ENCODE measurements around the gene MGAT1. TPM values are rescaled to one million over a fixed set of nuclear protein-coding genes. Genes with fewer than 3 reads are reported as not detected.
"Not testable (repeated sequence)": the region's sequence is repeated elsewhere in the genome, so short reads cannot be mapped to it uniquely, and the experiment has no call there.

The MGAT1 gene
- total RNA-seq, 3 donors from 2014 or later, result 89.8 to 117 (median 104) TPM

DNA sequence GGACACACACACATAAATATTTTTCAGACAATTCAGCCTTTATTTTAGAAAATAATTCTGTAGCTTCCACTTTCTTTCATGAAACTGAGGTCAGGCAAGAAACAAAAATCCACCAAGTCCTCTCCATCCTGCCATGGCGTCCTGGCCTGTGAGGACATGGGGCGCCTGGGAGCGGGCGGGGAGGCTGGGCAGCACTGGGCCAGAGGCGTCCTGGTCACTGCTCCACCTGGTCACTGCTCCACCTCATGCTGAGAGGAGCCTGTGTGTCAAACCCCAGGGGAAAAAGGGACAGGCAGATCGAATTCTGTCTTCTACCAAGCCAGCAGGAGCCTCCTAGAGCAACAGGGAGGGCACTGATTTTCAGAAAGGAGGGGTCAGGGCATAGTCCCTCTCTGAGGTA, 12.1 kb downstream of the MGAT1 start:
- Histone ChIP-seq H3K4me3 (no peak overlapping the region), H3K9me3 (no peaks in the 10 kb centered on the region), H3K36me3 (ENCODE audit: low read depth) (no peaks in the 10 kb centered on the region), H3K4me1 (ENCODE audit: low read depth) (peaks cover 5% of the 10 kb centered on the region)
- intact Hi-C loops (cut with DNase I, micrococcal nuclease), result no loop called here
- no peak for DNase-seq
- TF ChIP-seq, protein P1, sequence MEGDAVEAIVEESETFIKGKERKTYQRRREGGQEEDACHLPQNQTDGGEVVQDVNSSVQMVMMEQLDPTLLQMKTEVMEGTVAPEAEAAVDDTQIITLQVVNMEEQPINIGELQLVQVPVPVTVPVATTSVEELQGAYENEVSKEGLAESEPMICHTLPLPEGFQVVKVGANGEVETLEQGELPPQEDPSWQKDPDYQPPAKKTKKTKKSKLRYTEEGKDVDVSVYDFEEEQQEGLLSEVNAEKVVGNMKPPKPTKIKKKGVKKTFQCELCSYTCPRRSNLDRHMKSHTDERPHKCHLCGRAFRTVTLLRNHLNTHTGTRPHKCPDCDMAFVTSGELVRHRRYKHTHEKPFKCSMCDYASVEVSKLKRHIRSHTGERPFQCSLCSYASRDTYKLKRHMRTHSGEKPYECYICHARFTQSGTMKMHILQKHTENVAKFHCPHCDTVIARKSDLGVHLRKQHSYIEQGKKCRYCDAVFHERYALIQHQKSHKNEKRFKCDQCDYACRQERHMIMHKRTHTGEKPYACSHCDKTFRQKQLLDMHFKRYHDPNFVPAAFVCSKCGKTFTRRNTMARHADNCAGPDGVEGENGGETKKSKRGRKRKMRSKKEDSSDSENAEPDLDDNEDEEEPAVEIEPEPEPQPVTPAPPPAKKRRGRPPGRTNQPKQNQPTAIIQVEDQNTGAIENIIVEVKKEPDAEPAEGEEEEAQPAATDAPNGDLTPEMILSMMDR (IDR thresholded peaks at IDR 0.05), result no peak
- ATAC-seq, result no peak

DNA sequence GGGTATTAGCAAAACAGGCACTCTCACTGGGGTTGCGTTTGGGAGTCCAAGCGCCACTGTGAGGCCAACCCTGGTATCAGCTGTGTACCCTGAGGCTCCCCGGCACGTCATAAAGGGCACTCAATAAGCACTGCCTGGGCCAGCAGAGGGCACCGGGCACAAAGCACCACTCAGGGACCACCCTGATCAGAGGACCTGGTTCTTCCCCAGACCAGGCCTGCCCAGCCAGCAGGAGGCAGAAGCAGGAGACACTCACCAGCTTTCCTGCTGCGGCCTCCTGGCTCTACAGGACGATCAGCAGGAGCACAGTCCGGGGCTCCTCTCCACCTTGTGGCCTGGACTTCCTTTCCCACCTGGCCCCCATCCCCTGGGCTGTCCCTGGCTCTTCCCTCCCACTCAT, 12.6 kb downstream of the MGAT1 start:
- DNase-seq (no peak), ATAC-seq (peak; percentile 5)
- intact Hi-C loops (cut with DNase I, micrococcal nuclease), result no loop called here
- TF ChIP-seq, protein P1 (IDR thresholded peaks at IDR 0.05), result no peak
- Histone ChIP-seq H3K36me3 (ENCODE audit: low read depth) (no peaks in the 10 kb centered on the region), H3K4me3 (no peak overlapping the region), H3K9me3 (no peaks in the 10 kb centered on the region), H3K4me1 (ENCODE audit: low read depth) (peaks cover 5% of the 10 kb centered on the region)

DNA sequence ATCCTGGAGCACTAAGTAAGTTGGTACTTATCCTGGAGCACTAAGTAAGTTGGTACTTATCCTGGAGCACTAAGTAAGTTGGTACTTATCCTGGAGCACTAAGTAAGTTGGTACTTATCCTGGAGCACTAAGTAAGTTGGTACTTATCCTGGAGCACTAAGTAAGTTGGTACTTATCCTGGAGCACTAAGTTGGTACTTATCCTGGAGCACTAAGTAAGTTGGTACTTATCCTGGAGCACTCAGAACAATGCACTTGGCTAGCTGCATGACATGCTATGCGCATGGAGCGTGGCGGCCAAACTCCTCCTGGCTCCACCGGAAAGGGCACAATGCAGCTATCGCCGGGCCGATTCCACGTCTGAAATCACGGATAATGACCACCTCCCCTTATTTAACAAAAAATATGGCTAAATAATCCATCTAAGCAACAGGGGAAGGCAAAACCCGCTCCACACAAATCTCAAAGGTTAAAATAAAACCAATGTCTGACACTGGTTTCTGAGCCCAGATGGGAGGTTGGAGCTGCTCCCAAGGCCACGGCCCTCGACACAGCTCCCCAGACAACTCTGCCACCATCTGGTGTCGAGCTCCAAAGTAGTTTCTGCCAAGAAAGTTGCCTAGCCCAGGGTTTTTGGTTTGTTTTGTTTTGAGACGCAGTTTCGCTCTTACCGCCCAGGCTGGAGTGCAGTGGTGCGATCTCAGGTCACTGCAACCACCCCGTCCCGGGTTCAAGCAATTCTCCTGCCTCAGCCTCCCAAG, 13.8 kb downstream of the MGAT1 start:
- not testable (repeated sequence) for H3K36me3 ChIP-seq (ENCODE audit: low read depth); H3K9me3 ChIP-seq; ATAC-seq; H3K4me1 ChIP-seq (ENCODE audit: low read depth); H3K4me3 ChIP-seq; DNase-seq
- intact Hi-C loops (cut with DNase I, micrococcal nuclease), result loop anchor here in 1 of 2 donors (10.0 kb wide), 1 partner anchor 76 kb away; the partner anchor contains the start of gene ZFP62

DNA sequence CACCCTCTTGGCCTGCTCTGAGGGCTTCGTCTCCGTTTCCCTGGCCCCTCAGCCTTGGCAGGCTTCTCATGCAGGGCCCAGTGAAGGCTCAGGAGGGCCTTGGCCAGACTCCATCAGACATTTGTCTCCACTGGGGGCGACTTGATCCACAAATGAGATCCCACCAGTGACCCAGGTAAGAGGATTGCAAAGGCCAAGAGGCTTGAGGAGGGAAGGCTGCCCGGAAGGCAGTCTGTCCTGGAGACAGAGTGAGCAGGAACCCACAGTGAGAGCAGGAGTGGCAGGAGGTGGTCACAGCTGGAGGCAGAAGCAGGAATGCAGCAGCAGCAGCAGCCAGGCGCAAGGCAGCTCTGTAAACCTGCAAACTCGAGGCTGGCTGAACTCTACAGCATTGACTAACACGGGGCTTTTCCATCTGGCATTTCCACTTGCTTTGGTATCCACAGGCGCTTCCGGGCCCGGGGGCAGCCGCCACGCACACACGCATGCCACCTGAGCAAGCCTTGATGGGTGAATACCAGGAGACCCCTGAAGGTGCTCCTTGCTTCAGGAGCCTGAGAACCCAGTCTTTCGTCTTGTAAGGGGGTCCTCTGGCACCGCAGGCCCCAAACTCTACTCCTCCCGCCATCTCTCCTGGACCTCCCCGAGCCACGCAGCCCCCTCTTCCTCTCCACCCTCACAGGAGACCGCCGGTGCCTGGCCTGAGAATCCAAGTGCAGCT, 14.7 kb downstream of the MGAT1 start:
- TF ChIP-seq, protein P1 (IDR thresholded peaks at IDR 0.05), result no peak
- Histone ChIP-seq H3K4me1 (ENCODE audit: low read depth) (peaks cover 5% of the 10 kb centered on the region), H3K9me3 (no peaks in the 10 kb centered on the region), H3K36me3 (ENCODE audit: low read depth) (no peaks in the 10 kb centered on the region), H3K4me3 (no peak overlapping the region)
- ATAC-seq (no peak), DNase-seq (no peak)
- intact Hi-C loops (cut with DNase I, micrococcal nuclease), result loop anchor here in 1 of 2 donors (10.0 kb wide), 1 partner anchor 77 kb away; the partner anchor contains the start of gene ZFP62

DNA sequence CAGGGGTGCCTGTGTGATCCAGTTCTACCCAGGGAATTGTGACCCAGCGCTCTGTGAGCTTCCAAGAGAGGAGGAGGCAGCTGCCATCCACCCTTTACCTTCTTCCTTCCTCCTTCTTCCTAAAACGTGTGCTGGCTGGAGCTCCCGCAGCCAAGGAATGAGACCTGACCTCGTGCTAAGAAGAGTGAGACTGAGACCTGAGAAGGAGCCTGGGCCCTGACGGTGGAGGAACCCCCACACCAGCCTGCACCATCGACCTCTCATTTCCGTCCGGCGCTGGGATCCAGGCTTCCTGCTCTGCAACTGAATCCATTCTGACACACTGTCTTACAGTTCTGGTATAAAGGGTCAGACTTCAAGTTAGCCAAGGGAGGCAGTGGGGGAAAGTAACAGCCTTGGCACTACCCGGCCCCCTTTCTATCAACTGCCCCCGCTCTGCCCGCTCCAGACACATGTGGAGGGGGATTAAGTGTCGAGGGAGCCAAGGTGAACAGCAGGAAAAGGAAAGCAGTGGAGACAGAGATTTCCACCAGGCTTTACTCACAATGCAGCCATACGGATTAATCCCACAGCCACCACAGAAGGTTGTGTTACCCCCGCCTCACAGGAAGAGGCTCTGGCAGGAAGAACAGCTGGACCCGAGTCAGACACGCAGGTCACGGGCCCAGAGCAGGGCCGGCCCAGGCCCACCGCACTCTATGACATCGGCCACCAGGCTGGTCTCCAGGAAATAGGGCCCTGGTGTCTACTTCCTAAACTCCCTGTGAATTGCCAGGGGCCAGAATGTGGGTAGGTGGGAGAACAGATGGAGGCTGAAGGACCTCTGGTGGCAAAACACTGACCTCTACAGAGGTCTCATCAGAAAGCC, 15.8 kb downstream of the MGAT1 start:
- no peak for DNase-seq
- Histone ChIP-seq H3K9me3 (no peaks in the 10 kb centered on the region), H3K4me1 (ENCODE audit: low read depth) (peaks cover 5% of the 10 kb centered on the region), H3K4me3 (no peak overlapping the region), H3K36me3 (ENCODE audit: low read depth) (no peaks in the 10 kb centered on the region)
- intact Hi-C loops (cut with DNase I, micrococcal nuclease), result loop anchor here in 1 of 2 donors (10.0 kb wide), 1 partner anchor 78 kb away; the partner anchor contains the start of gene ZFP62
- ATAC-seq, result no peak
- TF ChIP-seq, protein P1 (IDR thresholded peaks at IDR 0.05), result no peak
